Liver (tissue), 9 donors: ENCODE data around the gene ELMO2. TPM values are rescaled to one million over a fixed set of nuclear protein-coding genes. Genes with fewer than 3 reads are reported as not detected.

Source experiments
- DNase-seq: peaks from one replicate; pipeline ENCODE4 v3.0.0-alpha.2; 2017; ENCODE audit warnings: low spot score
- H3K27ac ChIP-seq, 2 donors: one replicate each; pipeline ENCODE4 v1.7.0; 2013; ENCODE audit warnings: inconsistent platforms in 2 of 2, low read length in 2 of 2, control low read depth in 1 of 2, low read depth in 1 of 2, mild to moderate bottlenecking in 1 of 2
- H3K27me3 ChIP-seq, 4 donors: one replicate each; pipeline versions ENCODE4 v1.6.1 to v1.7.0; 2013; ENCODE audit warnings: low read length in 3 of 4, inconsistent platforms in 1 of 4, mild to moderate bottlenecking in 1 of 4, moderate library complexity in 1 of 4; ENCODE audit not compliant: control insufficient read depth in 4 of 4, insufficient read depth in 4 of 4
- H3K36me3 ChIP-seq, 4 donors: one replicate each; pipeline versions ENCODE4 v1.6.1 to v1.7.0; 2013; ENCODE audit warnings: low read length in 3 of 4, mild to moderate bottlenecking in 3 of 4, low read depth in 1 of 4, moderate library complexity in 1 of 4; ENCODE audit not compliant: control insufficient read depth in 4 of 4, insufficient read depth in 3 of 4
- H3K4me1 ChIP-seq, 4 donors: one replicate each; pipeline versions ENCODE4 v1.6.1 to v1.7.0; 2013; ENCODE audit warnings: low read length in 3 of 4, mild to moderate bottlenecking in 3 of 4, moderate library complexity in 1 of 4; ENCODE audit not compliant: control insufficient read depth in 4 of 4, insufficient read depth in 4 of 4
- H3K4me3 ChIP-seq, 3 donors: one replicate each; pipeline versions ENCODE4 v1.6.1 to v1.7.0; 2013; ENCODE audit warnings: low read length in 3 of 3, control low read depth in 1 of 3, low read depth in 1 of 3, mild to moderate bottlenecking in 1 of 3
- H3K9ac ChIP-seq, 2 donors: one replicate each; pipeline ENCODE4 v1.7.0; 2013; ENCODE audit warnings: low read length in 2 of 2, mild to moderate bottlenecking in 2 of 2, moderate library complexity in 2 of 2, control low read depth in 1 of 2, low read depth in 1 of 2
- H3K9me3 ChIP-seq, 4 donors: one replicate each; pipeline versions ENCODE4 v1.6.1 to v1.7.0; 2013; ENCODE audit warnings: low read length in 3 of 4; ENCODE audit not compliant: control insufficient read depth in 4 of 4
- EGR1 ChIP-seq, 2 donors: IDR thresholded peaks; 2 replicates each; pipeline ENCODE4 v1.6.1; 2016 to 2018; ENCODE audit warnings: antibody characterized with exemption in 2 of 2, low read depth in 2 of 2
- FOXA1 ChIP-seq: IDR thresholded peaks from 2 replicates; pipeline ENCODE4 v1.6.1; 2016; ENCODE audit warnings: antibody characterized with exemption
- FOXA2 ChIP-seq: IDR thresholded peaks from 2 replicates; pipeline ENCODE4 v1.6.1; 2016; ENCODE audit warnings: antibody characterized with exemption
- GABPA ChIP-seq, 2 donors: IDR thresholded peaks in 1 of 2; conservative IDR thresholded peaks in 1 of 2; 2 replicates each; pipeline ENCODE4 v1.6.1; 2016; ENCODE audit warnings: antibody characterized with exemption in 2 of 2, mild to moderate bottlenecking in 1 of 2, moderate library complexity in 1 of 2
- HNF4A ChIP-seq, 2 donors: conservative IDR thresholded peaks; 2 replicates each; pipeline ENCODE4 v1.6.1; 2016; ENCODE audit warnings: antibody characterized with exemption in 2 of 2, mild to moderate bottlenecking in 2 of 2
- NR2F2 ChIP-seq: IDR thresholded peaks from 2 replicates; pipeline ENCODE4 v1.6.1; 2016; ENCODE audit warnings: antibody characterized with exemption
- RAD21 ChIP-seq, 2 donors: IDR thresholded peaks; 2 replicates each; pipeline ENCODE4 v1.6.1; 2016; ENCODE audit warnings: antibody characterized with exemption in 2 of 2, mild to moderate bottlenecking in 2 of 2
- RXRA ChIP-seq, 2 donors: IDR thresholded peaks; 2 replicates each; pipeline ENCODE4 v1.6.1; 2017 to 2018; ENCODE audit warnings: antibody characterized with exemption in 2 of 2, mild to moderate bottlenecking in 1 of 2
- SP1 ChIP-seq: IDR thresholded peaks from 2 replicates; pipeline ENCODE4 v1.6.1; 2018; ENCODE audit warnings: antibody characterized with exemption, mild to moderate bottlenecking
- TAF1 ChIP-seq: conservative IDR thresholded peaks from 2 replicates; pipeline ENCODE4 v1.6.1; 2016; ENCODE audit warnings: antibody characterized with exemption, mild to moderate bottlenecking
- YY1 ChIP-seq: IDR thresholded peaks from 2 replicates; pipeline ENCODE4 v1.6.1; 2016; ENCODE audit warnings: antibody characterized with exemption, mild to moderate bottlenecking
- WGBS: extraction: QIAGEN DNeasy Blood & Tissue Kit; methylation state at CpG from one replicate; pipeline ENCODE4 v1.1.7; 2013; 5-methylcytosine and 5-hydroxymethylcytosine counted together
- polyA plus RNA-seq, 2 donors: library from polyadenylated mRNA; stranded (reverse) in 1 of 2; unstranded in 1 of 2; fragments of 200-250 nt in 1 of 2; fragments of >200 nt in 1 of 2; fragmentation: Nextera tagmentation in 1 of 2; extraction: Ambion mirVana in 1 of 2; gene quantifications; one replicate each; pipeline versions ENCODE4 v1.2.1 to v1.2.3, GENCODE V29; 2013 to 2015
- total RNA-seq, 2 donors: library from RNA; depleted of rRNA; stranded (reverse); fragments of >200 nt; gene quantifications; one replicate each; pipeline ENCODE4 v1.2.3, GENCODE V29; 2014
- TF ChIP-seq, protein P1 (sequence below): IDR thresholded peaks from 2 replicates; pipeline ENCODE4 v1.6.1; 2016; ENCODE audit warnings: antibody characterized with exemption, mild to moderate bottlenecking
- TF ChIP-seq, protein P2 (sequence below): IDR thresholded peaks from 2 replicates; pipeline ENCODE4 v1.6.1; 2016; ENCODE audit warnings: antibody characterized with exemption
- TF ChIP-seq, protein P3 (sequence below): IDR thresholded peaks from 2 replicates; pipeline ENCODE4 v1.6.1; 2016; ENCODE audit warnings: antibody characterized with exemption
- TF ChIP-seq, protein P4 (sequence below): fragments of 150-350 bp; IDR thresholded peaks from 2 replicates; pipeline ENCODE4 v1.5.1; 2017; ENCODE audit warnings: improper control_type of control experiment, low read depth, low read length; ENCODE audit not compliant: missing input control
- TF ChIP-seq, protein P5 (sequence below): IDR thresholded peaks from 2 replicates; pipeline ENCODE4 v1.6.1; 2016; ENCODE audit warnings: antibody characterized with exemption
- donor health status: healthy.
- donor health status: healthy.
- donor health status: healthy.
- donor health status: healthy.
- donor health status: healthy.

The ELMO2 gene
- total and polyA plus RNA-seq, 4 donors, result 7.9 to 16.0 (median 13.9) TPM

DNA sequence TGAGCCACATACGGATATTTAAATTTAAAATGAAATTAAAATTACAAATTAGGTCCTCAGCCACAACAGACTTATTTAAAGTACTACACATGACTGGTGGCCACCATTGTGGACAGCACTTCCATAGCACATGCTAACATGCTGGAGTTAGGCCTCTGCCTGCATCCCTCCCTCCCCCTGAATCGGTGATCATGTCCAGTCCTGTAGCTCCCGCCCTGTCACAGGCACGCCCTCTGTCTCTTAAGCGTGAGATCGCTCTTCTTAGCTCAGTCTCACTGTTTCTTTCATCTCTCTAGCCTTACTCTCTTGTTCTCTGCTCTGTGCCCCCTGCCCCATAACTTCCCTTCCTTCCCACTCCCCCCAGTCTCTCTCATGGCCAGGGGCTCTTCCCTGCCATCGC lies 28.9 kb downstream of the ELMO2 start:
- DNase-seq, result no peak
- Histone ChIP-seq H3K36me3 (peaks cover 11 to 83% (median 54%) of the 10 kb centered on the region in 4 donors), H3K4me1 (no peaks in the 10 kb centered on the region), H3K9me3 (no peaks in the 10 kb centered on the region), H3K9ac (no peak overlapping the region), H3K27me3 (no peaks in the 10 kb centered on the region), H3K4me3 (no peak overlapping the region), H3K27ac (no peak overlapping the region)
- no peak for TF ChIP-seq RXRA (IDR thresholded peaks at IDR 0.05)
- TF ChIP-seq, protein P1, sequence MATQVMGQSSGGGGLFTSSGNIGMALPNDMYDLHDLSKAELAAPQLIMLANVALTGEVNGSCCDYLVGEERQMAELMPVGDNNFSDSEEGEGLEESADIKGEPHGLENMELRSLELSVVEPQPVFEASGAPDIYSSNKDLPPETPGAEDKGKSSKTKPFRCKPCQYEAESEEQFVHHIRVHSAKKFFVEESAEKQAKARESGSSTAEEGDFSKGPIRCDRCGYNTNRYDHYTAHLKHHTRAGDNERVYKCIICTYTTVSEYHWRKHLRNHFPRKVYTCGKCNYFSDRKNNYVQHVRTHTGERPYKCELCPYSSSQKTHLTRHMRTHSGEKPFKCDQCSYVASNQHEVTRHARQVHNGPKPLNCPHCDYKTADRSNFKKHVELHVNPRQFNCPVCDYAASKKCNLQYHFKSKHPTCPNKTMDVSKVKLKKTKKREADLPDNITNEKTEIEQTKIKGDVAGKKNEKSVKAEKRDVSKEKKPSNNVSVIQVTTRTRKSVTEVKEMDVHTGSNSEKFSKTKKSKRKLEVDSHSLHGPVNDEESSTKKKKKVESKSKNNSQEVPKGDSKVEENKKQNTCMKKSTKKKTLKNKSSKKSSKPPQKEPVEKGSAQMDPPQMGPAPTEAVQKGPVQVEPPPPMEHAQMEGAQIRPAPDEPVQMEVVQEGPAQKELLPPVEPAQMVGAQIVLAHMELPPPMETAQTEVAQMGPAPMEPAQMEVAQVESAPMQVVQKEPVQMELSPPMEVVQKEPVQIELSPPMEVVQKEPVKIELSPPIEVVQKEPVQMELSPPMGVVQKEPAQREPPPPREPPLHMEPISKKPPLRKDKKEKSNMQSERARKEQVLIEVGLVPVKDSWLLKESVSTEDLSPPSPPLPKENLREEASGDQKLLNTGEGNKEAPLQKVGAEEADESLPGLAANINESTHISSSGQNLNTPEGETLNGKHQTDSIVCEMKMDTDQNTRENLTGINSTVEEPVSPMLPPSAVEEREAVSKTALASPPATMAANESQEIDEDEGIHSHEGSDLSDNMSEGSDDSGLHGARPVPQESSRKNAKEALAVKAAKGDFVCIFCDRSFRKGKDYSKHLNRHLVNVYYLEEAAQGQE, result no peak
- no peak for TF ChIP-seq YY1
- TF ChIP-seq FOXA2, result no peak
- TF ChIP-seq, protein P2, sequence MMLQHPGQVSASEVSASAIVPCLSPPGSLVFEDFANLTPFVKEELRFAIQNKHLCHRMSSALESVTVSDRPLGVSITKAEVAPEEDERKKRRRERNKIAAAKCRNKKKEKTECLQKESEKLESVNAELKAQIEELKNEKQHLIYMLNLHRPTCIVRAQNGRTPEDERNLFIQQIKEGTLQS, result no peak
- no peak for TF ChIP-seq NR2F2
- TF ChIP-seq EGR1 (IDR thresholded peaks at IDR 0.05; ENCODE audit: low read depth in 2 of 2), result no peak
- TF ChIP-seq TAF1, result no peak
- no peak for TF ChIP-seq HNF4A (conservative IDR thresholded peaks at IDR 0.05)
- no peak for TF ChIP-seq FOXA1
- TF ChIP-seq GABPA (IDR thresholded peaks at IDR 0.05 in 1 of 2, conservative IDR thresholded peaks at IDR 0.05 in 1 of 2), result no peak
- no peak for TF ChIP-seq SP1
- TF ChIP-seq, protein P3, sequence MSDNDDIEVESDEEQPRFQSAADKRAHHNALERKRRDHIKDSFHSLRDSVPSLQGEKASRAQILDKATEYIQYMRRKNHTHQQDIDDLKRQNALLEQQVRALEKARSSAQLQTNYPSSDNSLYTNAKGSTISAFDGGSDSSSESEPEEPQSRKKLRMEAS, result no peak
- TF ChIP-seq, protein P4, sequence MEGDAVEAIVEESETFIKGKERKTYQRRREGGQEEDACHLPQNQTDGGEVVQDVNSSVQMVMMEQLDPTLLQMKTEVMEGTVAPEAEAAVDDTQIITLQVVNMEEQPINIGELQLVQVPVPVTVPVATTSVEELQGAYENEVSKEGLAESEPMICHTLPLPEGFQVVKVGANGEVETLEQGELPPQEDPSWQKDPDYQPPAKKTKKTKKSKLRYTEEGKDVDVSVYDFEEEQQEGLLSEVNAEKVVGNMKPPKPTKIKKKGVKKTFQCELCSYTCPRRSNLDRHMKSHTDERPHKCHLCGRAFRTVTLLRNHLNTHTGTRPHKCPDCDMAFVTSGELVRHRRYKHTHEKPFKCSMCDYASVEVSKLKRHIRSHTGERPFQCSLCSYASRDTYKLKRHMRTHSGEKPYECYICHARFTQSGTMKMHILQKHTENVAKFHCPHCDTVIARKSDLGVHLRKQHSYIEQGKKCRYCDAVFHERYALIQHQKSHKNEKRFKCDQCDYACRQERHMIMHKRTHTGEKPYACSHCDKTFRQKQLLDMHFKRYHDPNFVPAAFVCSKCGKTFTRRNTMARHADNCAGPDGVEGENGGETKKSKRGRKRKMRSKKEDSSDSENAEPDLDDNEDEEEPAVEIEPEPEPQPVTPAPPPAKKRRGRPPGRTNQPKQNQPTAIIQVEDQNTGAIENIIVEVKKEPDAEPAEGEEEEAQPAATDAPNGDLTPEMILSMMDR, result no peak
- TF ChIP-seq RAD21 (IDR thresholded peaks at IDR 0.05), result no peak
- 95% methylated on average over 7 of the region's 7 CpGs for WGBS

DNA sequence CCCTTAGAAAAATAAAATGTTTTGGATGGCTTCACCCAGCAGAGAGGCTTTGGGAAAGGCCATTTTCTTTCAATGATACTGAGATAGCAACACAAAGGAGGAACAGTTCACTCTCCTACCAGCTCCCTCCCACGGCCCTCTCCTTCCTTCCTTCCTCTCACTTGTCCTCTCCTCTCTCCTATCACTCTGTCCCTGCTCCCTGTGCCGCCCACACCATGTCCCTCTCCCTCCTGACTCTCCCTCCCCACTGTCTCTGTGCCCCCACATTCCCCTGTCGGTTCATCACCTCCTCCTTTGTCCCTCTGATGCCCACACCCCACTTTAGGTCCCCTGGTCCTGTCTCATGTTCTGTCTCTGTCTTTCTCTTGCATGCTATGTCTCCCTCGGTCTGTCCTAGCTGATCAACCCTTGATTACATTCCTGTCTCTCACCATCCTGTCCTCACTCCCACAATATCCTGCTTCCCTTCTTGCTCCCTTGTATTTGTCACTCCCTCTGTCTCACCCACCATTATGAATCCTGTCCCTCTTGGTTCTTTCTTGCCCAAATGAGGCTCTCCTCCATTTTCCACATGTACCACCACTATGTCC lies 30.1 kb downstream of the ELMO2 start:
- no peak overlapping the region for H3K9ac ChIP-seq
- no peaks in the 10 kb centered on the region for H3K27me3 ChIP-seq
- WGBS, result 78% methylated on average over 4 of the region's 4 CpGs
- H3K4me1 ChIP-seq, result no peaks in the 10 kb centered on the region
- no peak for TF ChIP-seq EGR1 (IDR thresholded peaks at IDR 0.05; ENCODE audit: low read depth in 2 of 2)
- TF ChIP-seq, protein P5, sequence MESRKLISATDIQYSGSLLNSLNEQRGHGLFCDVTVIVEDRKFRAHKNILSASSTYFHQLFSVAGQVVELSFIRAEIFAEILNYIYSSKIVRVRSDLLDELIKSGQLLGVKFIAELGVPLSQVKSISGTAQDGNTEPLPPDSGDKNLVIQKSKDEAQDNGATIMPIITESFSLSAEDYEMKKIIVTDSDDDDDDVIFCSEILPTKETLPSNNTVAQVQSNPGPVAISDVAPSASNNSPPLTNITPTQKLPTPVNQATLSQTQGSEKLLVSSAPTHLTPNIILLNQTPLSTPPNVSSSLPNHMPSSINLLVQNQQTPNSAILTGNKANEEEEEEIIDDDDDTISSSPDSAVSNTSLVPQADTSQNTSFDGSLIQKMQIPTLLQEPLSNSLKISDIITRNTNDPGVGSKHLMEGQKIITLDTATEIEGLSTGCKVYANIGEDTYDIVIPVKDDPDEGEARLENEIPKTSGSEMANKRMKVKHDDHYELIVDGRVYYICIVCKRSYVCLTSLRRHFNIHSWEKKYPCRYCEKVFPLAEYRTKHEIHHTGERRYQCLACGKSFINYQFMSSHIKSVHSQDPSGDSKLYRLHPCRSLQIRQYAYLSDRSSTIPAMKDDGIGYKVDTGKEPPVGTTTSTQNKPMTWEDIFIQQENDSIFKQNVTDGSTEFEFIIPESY, result no peak
- no peak for TF ChIP-seq RXRA (IDR thresholded peaks at IDR 0.05)
- TF ChIP-seq TAF1, result no peak
- TF ChIP-seq, protein P3, result no peak
- no peak for TF ChIP-seq YY1
- peaks cover 9 to 85% (median 55%) of the 10 kb centered on the region in 4 donors for H3K36me3 ChIP-seq
- no peak overlapping the region for H3K4me3 ChIP-seq
- H3K9me3 ChIP-seq, result no peaks in the 10 kb centered on the region
- H3K27ac ChIP-seq, result no peak overlapping the region
- DNase-seq, result no peak
